Measurements from ENCODE around the gene DNER.

GRCh38 chr2:229633556-229633955 is 80.8 kb downstream of the DNER start:
- TF ChIP-seq CTCF (IDR thresholded peaks at IDR 0.05): no peak
- no peak for TF ChIP-seq EZH2 (IDR thresholded peaks at IDR 0.05; ENCODE audit: borderline replicate concordance, insufficient read depth, low read depth, low read length, poor library complexity, severe bottlenecking)
